Superior temporal gyrus (tissue), 1 donor: ENCODE data around the gene KCNMA1.

ENCODE experiments used
- DNase-seq: peaks from one replicate; pipeline ENCODE4 v3.0.0-alpha.2; 2016; ENCODE audit errors: extremely low spot score

The KCNMA1 gene

DNA sequence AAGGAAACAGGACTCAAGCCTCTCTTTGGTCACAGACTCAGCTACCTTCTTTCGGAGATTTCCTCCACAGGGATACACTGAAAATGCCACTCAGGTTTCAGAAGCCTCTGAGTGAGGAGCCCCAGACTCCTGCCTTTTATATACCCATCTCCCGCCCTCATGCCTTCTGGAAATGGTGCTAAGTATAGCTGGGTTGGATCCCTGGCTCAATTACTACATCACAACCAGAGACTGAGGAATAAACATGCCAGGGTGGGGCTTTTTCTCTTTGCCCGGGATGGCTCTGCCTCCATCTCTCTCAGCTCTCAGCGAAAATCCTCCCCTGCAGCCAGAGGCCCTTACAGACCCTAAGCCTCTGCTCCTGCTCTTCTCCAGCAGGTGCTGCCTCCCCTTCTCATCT lies 299.5 kb downstream of the KCNMA1 start:
- peak; percentile 50 for DNase-seq

DNA sequence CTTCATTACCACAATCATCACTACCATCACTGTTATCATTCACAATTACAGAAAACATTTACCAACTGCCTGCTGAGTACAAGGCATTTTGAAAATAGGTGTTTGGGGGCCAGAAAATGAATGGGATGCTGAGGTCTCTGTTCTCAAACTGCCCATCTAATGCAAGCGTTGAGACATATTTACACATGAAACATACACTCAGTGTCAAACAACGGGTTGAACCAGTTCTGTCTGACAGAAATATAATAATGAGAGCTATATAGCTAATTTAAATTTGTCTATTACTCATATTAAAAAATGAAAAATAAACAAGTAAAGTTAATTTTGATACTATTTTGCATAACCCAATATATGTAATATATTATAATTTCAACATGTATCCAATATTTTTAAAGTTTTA lies 303.1 kb downstream of the KCNMA1 start:
- DNase-seq: no peak

DNA sequence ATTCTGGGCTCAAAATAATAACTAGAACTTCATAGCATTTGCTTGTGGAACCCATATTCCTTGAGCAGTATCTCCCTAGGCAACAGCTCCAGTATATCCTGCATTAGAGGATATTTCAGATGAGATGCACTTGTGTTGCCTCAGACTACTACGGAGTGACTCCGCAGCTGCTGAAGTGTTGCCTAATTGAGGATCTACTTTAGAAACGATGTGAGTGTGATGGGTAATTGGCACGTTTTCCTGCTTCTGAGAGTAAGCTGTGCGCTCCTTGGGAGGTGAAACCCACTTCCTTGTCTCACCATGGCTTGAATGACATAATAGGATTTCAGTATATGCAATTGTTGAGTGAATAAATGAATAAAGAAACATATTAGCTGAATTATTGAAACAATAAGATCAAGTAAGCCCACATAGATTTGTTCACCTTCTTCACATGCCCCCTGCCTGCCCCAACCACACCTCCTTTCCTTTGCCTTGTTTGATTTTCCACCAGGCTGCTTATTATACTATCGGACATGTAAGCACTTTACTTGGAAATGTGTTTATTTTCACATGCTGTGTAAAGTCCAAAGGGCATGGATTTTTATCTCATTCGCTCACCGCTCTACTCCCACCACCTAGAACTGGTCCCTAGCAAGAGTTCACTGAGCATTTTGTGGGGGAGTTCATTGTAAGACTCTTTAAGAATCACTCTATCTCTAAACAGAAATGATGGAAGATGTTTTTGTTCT lies 303.8 kb downstream of the KCNMA1 start:
- DNase-seq: no peak

DNA sequence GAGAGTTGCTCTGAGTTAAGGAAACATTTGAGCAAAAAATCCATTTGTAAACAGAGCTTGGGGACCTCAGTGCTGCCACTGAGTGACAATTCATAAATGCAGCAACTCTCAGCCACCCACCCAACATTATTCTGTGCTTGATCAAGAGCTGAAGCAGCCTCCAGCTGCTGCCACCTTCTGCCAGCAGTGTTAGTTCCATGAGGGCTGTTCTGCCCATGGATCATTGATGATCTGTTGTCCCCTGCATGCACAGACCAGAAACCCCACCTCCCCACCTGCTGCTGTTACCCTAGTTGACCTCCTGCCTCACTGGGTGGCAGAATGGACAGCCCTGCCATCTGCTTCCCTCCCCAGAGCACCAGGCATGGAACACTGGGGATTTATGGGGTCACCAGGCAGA lies 305.4 kb downstream of the KCNMA1 start:
- no peak for DNase-seq

DNA sequence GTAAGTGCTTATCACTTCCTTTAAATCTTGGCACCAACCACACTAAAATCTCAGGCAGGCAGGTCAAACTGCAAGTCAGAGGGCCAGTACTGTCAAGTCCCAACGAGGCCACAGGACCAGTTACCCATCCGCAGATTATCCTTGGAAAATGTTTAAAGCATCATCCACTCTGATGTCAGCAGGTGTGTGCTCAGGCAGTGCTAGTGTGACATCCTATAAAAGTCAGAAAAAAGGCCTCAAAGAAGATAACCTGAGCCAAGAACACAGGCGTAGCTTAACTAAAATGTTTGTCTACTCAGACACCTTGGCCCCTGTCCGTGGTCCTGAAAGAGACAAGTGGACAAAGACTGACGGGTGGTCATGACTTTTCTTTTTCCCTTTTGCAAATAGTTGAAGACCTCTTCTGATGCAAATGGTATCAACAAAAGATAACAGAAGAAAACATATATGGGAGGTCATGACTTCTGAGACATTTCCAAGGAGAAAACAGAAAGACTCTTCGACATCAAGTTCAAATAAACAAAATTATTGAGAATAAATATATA lies 309.3 kb downstream of the KCNMA1 start:
- DNase-seq: no peak

DNA sequence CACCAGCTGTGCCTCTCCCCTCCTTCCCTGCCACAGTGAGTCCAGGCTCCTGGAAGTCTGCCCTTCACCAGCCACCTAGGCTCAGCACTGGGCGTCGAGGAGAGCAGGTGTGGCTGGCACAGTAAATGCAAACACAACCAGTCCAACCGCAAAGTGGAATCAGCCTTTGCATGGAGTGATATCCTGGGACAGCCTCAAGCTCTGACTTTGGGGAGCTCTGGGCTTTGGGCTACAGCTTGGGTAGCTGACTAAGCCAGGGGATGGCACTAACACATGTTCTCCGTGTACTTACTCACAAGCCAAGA lies 312.4 kb downstream of the KCNMA1 start:
- no peak for DNase-seq

DNA sequence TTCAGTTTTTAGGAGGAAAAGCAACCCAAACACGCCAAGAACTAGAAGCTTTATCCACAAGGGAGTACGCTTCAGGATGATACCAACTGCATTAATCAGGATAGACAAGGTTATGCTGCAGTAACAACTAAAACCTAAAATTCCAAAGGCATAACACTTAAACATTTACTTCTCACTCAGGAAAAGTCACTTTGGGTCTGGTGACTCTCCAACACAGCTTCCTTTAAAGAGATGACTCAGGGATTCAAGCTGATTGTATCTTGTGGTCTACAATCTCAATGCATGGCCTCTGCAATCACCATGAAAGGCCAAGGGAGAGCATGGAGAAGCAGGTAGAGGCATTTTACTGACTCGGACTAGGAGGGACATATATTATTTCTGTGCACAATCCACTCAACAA lies 315.8 kb downstream of the KCNMA1 start:
- DNase-seq: no peak

DNA sequence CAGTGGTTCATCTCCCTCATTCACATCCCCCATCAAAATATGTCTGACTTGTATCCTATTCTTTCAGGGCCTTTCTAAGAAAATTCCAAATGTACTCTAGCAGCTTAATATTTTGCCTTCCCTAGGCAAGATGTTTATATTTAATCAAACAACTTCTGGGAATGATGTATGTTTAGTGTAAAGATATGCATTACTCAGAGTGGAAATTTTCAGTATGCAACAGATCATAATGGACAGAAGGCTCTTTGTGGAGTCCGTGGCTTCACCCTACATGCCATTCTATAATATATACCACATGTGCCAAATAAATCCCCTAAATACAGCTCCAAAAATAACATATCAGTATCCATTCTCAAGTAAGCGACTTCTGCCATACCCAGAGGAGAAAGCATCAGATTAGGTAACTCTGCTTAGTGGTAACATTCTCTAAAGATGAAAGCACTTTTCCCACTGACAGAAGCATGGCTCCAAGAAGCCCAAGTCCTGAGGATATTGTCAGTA lies 316.6 kb downstream of the KCNMA1 start:
- peak; percentile 45 for DNase-seq

DNA sequence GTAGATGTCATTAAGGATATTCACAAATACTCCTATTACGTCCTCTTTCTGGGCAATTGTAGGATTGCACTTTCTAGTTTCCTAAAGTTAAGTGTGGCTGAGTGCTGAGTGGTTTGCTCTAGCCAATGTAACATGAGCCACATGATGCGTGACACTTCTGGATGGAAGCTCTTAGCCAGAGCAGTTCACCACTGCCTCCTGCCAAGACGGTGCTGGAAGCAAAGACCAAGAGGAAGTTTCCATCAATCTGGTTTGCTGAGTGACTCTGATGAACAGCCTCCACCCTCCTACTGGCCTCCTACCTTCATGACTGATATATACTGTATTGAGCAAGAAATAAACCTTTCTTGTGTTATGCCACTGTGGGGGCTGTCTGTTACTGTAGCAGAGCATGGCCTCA lies 318.1 kb downstream of the KCNMA1 start:
- DNase-seq: no peak

DNA sequence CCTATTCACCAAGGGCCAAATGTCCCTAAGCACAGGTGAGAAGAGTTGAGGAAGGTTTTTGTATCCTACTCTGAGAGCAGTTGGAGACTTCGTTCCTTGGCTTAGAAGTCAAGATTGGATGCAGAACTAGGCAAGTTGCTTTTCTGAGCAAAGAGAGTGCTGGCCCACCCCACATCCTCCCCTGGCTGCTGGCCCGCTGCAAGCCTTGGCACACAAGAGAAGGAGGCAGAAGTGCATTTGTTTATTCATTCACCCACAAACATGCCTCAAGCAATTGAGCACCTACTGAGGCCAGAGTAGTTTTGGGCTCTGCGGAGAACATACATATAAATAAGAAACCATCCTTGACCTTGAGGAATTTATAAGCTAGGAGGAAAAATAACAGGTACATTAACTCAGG lies 318.9 kb downstream of the KCNMA1 start:
- DNase-seq: no peak

DNA sequence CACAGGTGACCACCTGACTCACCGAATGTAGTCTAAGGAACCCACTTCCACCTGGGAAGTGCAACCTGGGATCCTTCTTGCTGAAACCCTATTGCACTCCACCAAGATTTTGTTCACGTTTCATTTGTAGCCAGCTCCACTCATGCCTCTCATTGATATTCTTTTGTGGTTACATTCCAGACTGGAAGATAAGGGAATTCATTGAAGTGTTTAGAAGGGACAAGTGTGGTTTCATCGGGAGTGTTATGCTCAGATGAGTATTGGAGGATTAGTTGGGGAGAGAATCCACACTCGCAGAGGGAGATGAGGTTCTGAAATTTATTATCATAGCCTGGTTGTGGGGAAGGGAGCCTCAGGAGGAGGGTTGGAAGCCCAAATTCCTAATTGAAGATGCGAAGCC lies 320.4 kb downstream of the KCNMA1 start:
- no peak for DNase-seq

DNA sequence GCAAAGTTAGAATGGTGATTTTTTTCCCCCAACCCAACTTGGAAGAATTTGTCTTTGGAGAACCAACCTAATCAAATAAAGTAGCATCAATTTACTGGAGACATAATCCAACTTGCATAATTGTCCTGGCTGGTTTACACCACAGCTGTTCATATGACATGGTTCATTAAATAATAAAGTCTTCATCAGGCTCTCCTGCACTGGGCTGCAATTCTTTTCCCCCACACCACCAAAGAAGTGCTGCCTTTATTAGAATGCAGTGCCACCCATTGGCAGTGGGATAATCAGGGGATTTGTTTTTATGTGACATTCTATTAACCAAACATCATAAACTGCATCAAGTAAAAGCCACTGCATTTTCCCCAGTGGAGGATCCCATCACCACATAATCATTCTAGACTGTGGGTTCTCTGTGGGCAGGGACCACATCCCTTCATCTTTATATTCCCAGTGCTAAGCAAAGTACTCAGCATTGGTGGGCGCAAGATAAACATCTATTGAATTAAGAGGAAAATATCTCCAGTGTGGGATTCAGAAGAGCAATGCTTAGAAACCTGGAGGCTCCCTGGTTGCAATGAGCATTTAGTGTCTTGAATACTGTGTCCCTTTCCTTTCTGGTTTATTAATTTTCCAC lies 322.0 kb downstream of the KCNMA1 start:
- no peak for DNase-seq

DNA sequence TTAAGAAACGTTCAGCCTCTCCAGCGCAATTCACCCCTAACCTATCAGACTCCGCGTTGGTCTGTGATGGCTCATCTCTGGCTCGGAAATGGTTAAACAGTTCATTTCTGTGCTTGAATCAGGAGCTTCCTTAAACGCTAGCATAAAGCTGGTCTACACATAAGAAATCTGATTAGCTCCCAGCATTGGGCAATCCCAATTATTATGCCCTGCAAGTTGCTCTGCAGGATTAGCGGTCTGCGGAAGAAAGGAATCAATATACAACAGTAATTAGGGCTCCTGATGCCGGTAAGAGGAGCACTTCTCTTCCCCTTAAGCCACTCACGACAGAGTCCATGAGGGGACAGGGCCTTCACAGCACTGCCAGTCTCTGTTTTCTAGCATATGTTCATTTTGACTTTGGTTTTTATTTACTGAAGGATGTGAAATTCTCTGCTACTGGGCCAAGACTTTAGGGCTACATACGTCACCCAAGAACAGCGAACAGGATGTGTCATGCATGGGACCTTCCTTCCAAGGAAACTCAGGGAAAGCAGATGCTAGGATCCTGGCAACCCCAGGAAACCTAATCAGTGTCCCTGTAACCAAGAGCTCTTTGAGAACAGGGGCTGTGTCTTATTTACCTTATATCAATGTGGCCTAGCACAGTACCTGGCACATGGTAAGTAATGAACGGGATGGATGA lies 324.4 kb downstream of the KCNMA1 start:
- no peak for DNase-seq

DNA sequence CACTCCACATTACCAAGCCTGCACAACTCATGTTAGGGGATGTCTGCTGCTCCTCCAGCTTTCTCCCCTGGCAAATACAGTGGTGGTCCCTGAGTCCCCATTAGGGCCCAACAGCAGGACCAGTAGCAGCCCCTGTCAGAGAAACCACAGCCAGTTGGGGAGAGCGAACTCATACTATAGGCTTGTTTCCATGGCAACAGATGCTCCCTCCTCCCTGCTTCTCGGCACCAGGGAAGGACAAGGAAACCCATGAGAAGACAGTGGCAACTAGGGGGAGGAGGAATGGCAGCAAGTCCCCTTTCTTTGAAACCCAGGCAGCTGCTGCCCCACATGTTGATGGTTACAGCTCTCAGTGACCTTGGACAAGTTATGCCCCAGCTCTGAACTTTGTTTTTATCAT lies 326.4 kb downstream of the KCNMA1 start:
- peak; percentile 58 for DNase-seq

DNA sequence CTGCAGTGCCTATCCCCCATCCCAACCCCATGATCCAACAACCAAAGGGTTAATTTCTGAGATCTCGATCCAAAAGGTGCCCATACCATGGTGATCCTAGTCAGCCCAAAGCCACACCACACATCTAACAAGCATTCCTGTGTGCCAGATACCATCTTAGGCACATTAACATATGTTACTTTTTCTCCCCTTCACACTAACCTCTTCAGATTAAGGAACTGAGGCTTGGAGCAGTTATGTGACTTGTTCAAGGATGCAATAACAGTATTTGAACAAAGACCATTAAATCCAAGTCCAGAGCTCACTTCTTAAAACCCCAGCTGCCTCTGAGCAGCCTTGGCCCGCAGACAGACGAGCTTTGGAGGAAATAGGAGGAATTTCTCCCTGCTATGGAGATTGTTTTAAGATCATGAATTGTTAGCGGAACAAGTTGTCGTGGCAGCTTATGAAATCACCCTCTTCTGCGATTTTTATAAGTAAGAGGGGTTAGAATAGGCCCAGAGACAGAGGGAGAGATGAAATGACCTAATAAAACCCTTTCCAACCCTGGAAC lies 327.2 kb downstream of the KCNMA1 start:
- no peak for DNase-seq

DNA sequence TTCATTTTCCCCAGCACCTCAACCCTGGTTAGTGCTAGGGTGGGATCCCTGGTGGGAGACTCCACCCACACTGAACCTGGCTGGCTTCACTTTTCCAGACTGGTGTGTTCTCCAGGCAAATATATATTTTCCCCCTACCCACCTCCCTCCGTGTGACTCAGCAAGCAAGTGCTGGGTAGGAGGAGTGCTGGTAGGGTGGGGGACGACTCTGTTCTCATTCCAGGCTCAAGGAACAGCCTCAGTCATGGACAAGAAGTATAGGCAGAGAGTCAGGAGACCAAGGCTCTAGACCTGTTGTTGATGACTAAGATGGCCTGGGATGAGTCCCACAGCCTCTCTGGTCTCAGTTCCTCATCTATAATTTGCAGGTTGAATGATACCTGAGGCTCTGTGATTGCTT lies 328.1 kb downstream of the KCNMA1 start:
- DNase-seq: no peak

DNA sequence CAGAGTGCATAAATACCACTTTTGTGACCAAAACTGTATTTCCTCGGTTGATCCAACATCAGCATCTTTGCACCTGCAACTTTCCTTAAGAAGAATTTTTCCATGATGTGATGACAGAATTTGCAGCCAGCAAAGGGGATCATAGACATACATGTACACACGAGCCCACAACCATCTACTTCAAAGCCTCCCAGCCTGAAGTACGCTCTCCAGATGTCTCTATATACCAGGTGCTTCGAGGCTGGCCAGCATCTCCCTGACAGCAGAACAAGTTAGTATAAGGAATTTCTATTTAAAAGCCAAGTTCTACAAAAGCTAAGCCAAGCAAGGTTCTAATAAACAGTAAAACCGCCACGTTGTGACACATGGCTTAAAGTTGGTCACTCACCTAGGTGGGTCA lies 328.5 kb downstream of the KCNMA1 start:
- no peak for DNase-seq

DNA sequence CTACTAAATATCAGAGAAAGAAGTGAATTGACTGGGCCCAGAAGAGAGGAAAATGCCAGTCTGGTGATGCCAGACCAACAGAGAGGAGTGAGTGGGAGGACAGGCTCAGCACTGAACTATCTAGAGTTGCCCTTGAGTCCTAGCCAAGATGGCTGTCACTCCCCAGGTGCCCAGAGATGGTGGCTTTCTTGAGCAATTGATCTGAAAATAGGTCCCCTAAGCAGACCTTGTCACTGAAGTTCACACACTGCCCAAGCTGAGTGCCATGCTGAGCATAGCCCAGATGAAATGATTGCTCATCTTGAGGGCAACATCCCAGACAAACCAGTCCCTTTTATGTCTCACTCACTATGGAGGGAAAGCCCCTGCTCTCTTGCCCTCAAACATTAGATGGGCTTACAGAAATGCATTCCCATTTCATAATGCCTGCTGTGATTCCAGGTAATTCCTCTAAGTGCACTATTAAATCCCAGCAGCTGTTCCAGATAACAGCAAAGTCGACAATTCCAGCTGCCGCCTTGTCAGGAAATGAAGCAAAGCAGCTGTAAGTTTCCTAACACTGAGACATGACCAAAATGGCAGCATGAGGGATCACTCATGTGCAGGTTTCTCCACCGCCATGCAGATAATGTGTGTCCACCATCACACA lies 329.4 kb downstream of the KCNMA1 start:
- DNase-seq: no peak

DNA sequence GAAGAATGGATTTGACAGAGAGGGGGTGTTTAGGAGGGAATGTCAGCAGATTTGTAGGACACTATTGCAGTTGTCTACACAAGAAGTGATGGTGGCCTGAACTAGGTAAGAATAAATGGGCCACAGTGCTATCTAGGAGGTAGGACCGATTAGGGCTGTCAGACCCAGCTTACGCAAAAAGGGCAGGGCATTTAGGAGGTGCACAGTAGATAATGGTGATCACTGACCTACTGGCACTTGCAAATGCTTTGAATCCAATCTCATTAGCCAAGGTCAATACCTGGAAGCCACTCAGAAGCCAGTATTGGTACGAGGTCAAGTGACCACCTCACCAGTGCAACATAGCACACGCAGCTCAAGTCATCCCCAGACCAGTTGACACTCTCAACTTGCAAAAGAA lies 330.9 kb downstream of the KCNMA1 start:
- no peak for DNase-seq

DNA sequence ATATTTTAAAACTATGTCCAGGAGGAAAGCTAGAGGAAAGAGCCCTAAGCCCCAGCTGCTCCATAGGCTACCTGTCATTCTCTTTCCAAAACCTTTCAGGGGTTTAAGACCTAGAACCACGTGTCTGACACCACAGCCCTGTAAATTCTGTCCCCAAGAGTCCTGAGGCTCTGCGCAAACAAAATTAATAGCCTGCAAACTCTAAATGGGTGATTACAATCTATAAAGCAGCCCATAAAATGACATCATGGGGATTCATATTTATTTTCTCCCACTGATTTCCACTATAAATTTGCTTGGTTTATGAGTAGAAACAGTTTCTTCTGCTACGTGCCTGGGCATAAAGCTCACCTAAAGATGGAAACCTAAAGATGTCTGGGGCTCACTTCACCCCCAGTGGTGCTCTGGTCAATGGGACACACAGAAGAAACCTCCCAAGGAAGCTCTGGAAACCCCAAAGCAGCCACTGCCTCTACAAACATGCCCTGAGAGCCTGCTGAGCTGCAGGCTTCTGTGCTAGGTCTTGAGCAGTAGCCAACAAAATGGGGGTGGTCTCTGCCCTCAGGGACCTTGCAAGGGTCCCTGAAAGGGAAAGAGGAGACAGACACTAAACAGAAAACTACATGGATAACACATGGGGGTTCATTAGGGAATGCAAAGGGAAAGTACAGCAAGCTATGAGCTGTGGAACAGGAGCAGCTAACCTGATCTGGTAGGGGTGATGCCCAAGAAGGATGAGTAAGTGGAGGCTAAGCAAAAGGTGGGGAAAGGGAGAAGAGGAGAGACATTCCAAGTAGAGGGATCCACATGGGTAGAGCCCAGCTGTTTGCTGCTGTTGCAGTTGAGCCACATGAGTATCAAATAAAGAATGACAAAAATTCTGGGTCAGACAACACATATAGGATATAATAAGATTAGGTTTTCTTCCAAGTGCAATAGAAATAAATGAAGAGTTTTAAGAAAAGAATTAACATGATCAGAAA lies 331.7 kb downstream of the KCNMA1 start:
- no peak for DNase-seq

DNA sequence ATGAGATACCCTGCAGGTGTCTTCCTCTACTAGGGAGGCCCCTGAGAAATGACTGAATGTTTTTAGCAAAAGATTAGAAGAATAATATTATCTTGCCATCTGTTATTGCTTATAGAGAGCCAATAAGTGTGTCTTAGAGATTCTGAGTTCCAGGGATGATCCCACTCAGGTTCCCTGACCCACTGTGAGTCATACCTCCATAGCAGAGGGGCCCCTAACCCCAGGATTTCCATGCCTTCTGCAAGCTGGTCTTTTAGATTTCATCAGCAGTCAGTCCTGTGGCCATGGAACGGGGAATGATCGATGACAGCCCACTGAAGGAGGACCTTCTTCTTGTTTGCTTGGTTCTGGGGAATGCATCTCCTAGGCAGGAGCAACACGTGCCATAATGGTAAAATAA lies 333.4 kb downstream of the KCNMA1 start:
- no peak for DNase-seq
